HepG2 (cell line): ENCODE measurements around the gene DCDC2. TPM values are rescaled to one million over a fixed set of nuclear protein-coding genes. Genes with fewer than 3 reads are reported as not detected.

ENCODE experiments used
- ATAC-seq: fragments of 200-7000 bp; cut with Tn5 transposase; 3 replicates; pipeline ENCODE4 v1.9.1; 2020; ENCODE audit warnings: mild to moderate bottlenecking, moderate library complexity
- BruUV-seq: library from RNA; stranded (reverse); fragments of 400-500 nt; replicated peaks from 2 replicates; lab custom pipeline; 2021; lab: Mats Ljungman, UMichigan
- CTCF ChIA-PET: fragments of 300-600 bp; formaldehyde crosslinking; extraction: SDS; loops from one replicate; lab custom pipeline; 2021; ENCODE audit warnings: low total read pairs, inconsistent platforms, low intra/inter-chr PET ratio; lab: Yijun Ruan, JAX
- POLR2A ChIA-PET: fragments of 350-600 bp; sonication (Branson Sonifier 250); formaldehyde crosslinking; loops from one replicate; lab custom pipeline; 2020; ENCODE audit warnings: antibody characterized with exemption, inconsistent platforms; lab: Yijun Ruan, JAX
- DNase-seq: peaks from one replicate; pipeline ENCODE4 v3.0.0-alpha.2; 2015; ENCODE audit warnings: low spot score
- FAIRE-seq: peaks from 3 replicates; lab custom pipeline; 2011; peaks lifted over from hg19 to GRCh38; lab: Jason Lieb, UNC
- H2AFZ ChIP-seq: one replicate; pipeline ENCODE4 v1.6.1; 2011; ENCODE audit warnings: low read length, inconsistent platforms
- H3K27ac ChIP-seq: fragments of 300-600 bp; 3 replicates; pipeline ENCODE4 v1.8.0; 2011; ENCODE audit warnings: mixed run types, mild to moderate bottlenecking, mixed read lengths, low read length, inconsistent platforms; ENCODE audit not compliant: insufficient read depth; ENCODE audit errors: extremely low read length
- H3K27me3 ChIP-seq, 2 experiments: fragments of 200-600 bp in 1 of 2; 2 replicates in 1 of 2; 3 replicates in 1 of 2; pipeline versions ENCODE4 v1.6.0 to v1.8.0; 2011; ENCODE audit warnings: low read length in 2 of 2, mild to moderate bottlenecking in 2 of 2, moderate library complexity in 2 of 2, inconsistent platforms in 1 of 2; ENCODE audit not compliant: insufficient read depth in 2 of 2, control insufficient read depth in 1 of 2
- H3K36me3 ChIP-seq, 2 experiments: fragments of 200-600 bp in 1 of 2; replicated peaks in 1 of 2; 2 replicates in 1 of 2; 3 replicates in 1 of 2; pipeline versions ENCODE4 v1.5.1 to v1.8.0; 2011; ENCODE audit warnings: low read length in 2 of 2, inconsistent platforms in 1 of 2; ENCODE audit not compliant: insufficient read depth in 2 of 2, control insufficient read depth in 1 of 2
- H3K4me1 ChIP-seq: 2 replicates; pipeline ENCODE4 v1.5.1; 2012; ENCODE audit warnings: low read length, inconsistent platforms; ENCODE audit not compliant: insufficient read depth
- H3K4me2 ChIP-seq: 2 replicates; pipeline ENCODE4 v1.6.0; 2011; ENCODE audit warnings: low read depth, low read length, inconsistent platforms
- H3K4me3 ChIP-seq, 3 experiments: fragments of 200-600 bp in 1 of 3; sonication (generic), shearing (Covaris generic) in 1 of 3; replicated peaks in 1 of 3; 2 replicates each; pipeline ENCODE4 v1.5.1; 2011 to 2016; ENCODE audit warnings: low read length in 3 of 3, inconsistent platforms in 2 of 3, low read depth in 2 of 3, mild to moderate bottlenecking in 2 of 3, control low read depth in 1 of 3, mixed read lengths in 1 of 3; ENCODE audit not compliant: insufficient read depth in 1 of 3
- H3K79me2 ChIP-seq: one replicate; pipeline ENCODE4 v1.6.1; 2011; ENCODE audit warnings: low read length, inconsistent platforms; ENCODE audit not compliant: insufficient read depth
- H3K9ac ChIP-seq: 2 replicates; pipeline ENCODE4 v1.6.0; 2011; ENCODE audit warnings: mild to moderate bottlenecking, low read depth, low read length, inconsistent platforms; ENCODE audit not compliant: insufficient read depth
- H3K9me3 ChIP-seq: 2 replicates; pipeline ENCODE4 v1.5.1; 2012; ENCODE audit warnings: mild to moderate bottlenecking, low read length
- H4K20me1 ChIP-seq: 2 replicates; pipeline ENCODE4 v1.6.0; 2011; ENCODE audit warnings: inconsistent platforms, mild to moderate bottlenecking, low read length, moderate library complexity; ENCODE audit not compliant: insufficient read depth
- HOXA3 ChIP-seq: sonication (generic); formaldehyde crosslinking; IDR thresholded peaks from 2 replicates; pipeline ENCODE4 v1.5.0; 2020; ENCODE audit warnings: missing genetic modification reagents
- NCOA1 ChIP-seq: sonication (generic); formaldehyde crosslinking; IDR thresholded peaks from 2 replicates; pipeline ENCODE4 v1.9.0; 2021; ENCODE audit warnings: missing genetic modification reagents
- ZEB1 ChIP-seq: IDR thresholded peaks from 2 replicates; pipeline ENCODE4 v1.6.1; 2012; ENCODE audit warnings: mild to moderate bottlenecking, low read depth, inconsistent platforms; ENCODE audit not compliant: insufficient replicate concordance
- ZNF775 ChIP-seq: sonication (generic); formaldehyde crosslinking; IDR thresholded peaks from 2 replicates; pipeline ENCODE4 v1.4.0; 2020; ENCODE audit warnings: missing genetic modification reagents, mild to moderate bottlenecking, moderate library complexity, borderline replicate concordance
- in situ Hi-C: cut with HindIII; loops from 2 replicates; pipeline ENCODE4 v1.10.0; 2017; ENCODE audit warnings: low pct_unique_long_range_greater_than_20kb; ENCODE audit not compliant: extremely low pct_ligation_motif_present
- intact Hi-C: fragments of 100-400 bp; cut with micrococcal nuclease; formaldehyde crosslinking; loops from one replicate; pipeline ENCODE4 v1.10.0; 2022; ENCODE audit not compliant: unreplicated experiment
- polyA plus RNA-seq, 8 experiments: library from polyadenylated mRNA; depleted of rRNA in 3 of 8; stranded (reverse) in 7 of 8; unstranded in 1 of 8; fragments of >200 nt; fragmentation: Illumina TruSeq in 4 of 8; extraction: Trizol in 4 of 8; gene quantifications; 2 replicates each; pipeline versions ENCODE4 v1.2.1 to v1.2.3, GENCODE V29; 2011 to 2016; ENCODE audit warnings: low read depth in 4 of 8, missing spikeins in 1 of 8, mixed read lengths in 1 of 8; ENCODE audit not compliant: insufficient read depth in 1 of 8
- total RNA-seq, 5 experiments: library from RNA; depleted of rRNA; stranded (reverse); fragments of >200 nt; fragmentation: Illumina TruSeq; extraction: Trizol; gene quantifications; 2 replicates each; pipeline ENCODE4 v1.2.3, GENCODE V29; 2016; ENCODE audit warnings: low read depth in 1 of 5
- TF ChIP-seq, protein P1 (sequence below), 2 experiments: sonication (generic) in 1 of 2; formaldehyde crosslinking in 1 of 2; IDR thresholded peaks; 2 replicates each; pipeline versions ENCODE4 v1.4.0 to v1.6.1; 2018 to 2020; ENCODE audit warnings: missing genetic modification reagents in 2 of 2, borderline replicate concordance in 1 of 2, low read depth in 1 of 2, mild to moderate bottlenecking in 1 of 2, missing biosample characterization in 1 of 2
- TF ChIP-seq, protein P2 (sequence below), 2 experiments: IDR thresholded peaks; 2 replicates each; pipeline ENCODE4 v1.6.1; 2011 to 2012; ENCODE audit warnings: low read length in 2 of 2, borderline replicate concordance in 1 of 2, low read depth in 1 of 2, mild to moderate bottlenecking in 1 of 2, moderate library complexity in 1 of 2

The DCDC2 gene
- total and polyA plus RNA-seq, 2 of the 13 experiments (the other 11 are each of a cell fraction or from before 2014, with no cell fraction given): 9.0 to 36.2 TPM

DNA sequence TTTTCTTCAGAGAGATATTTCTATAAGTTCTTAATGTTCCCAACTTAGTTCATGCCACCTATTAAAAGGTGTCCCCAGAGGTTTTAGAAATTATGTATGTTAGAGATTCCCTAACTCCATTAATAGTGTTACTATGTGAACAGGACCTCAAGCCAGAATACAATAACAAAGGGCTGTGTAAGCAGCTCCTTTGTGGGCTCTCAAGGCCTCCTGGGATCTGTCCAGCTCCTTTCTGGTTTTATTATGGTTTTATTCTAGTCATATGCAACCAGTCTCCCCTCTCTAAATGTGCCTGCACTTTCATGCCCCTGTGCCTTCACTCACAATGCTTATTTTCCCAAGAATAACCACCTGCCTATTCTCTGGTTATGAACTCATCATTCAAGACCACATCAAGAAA lies 209.2 kb downstream of the DCDC2 start:
- no peak overlapping the region; a peak in 1 of 6 replicates for H3K4me3 ChIP-seq
- H3K4me2 ChIP-seq: peak overlapping the region; percentile 60
- peaks cover 55% of the 10 kb centered on the region for H3K4me1 ChIP-seq
- POLR2A ChIA-PET: interaction anchor here (0.9 to 2.1 kb wide), 6 partner anchors 9 to 56 kb away, joined by 3 to 8 read pairs (median 4); partner anchors contain the start of gene NRSN1
- H3K36me3 ChIP-seq: no peaks in the 10 kb centered on the region
- H3K79me2 ChIP-seq: no peaks in the 10 kb centered on the region
- H3K9me3 ChIP-seq: no peaks in the 10 kb centered on the region
- peak overlapping the region; percentile 84 for H3K27ac ChIP-seq
- intact Hi-C loops (loop anchor here (1.0 to 10.0 kb wide), 5 partner anchors 22 to 236 kb away; partner anchors contain the start of gene NRSN1), in situ Hi-C loops (no loop called here)
- FAIRE-seq (no peak), DNase-seq (no peak), ATAC-seq (peak; percentile 2; the same call in 1 of the 3 replicates)
- CTCF ChIA-PET: no interaction called here
- TF ChIP-seq, protein P1, sequence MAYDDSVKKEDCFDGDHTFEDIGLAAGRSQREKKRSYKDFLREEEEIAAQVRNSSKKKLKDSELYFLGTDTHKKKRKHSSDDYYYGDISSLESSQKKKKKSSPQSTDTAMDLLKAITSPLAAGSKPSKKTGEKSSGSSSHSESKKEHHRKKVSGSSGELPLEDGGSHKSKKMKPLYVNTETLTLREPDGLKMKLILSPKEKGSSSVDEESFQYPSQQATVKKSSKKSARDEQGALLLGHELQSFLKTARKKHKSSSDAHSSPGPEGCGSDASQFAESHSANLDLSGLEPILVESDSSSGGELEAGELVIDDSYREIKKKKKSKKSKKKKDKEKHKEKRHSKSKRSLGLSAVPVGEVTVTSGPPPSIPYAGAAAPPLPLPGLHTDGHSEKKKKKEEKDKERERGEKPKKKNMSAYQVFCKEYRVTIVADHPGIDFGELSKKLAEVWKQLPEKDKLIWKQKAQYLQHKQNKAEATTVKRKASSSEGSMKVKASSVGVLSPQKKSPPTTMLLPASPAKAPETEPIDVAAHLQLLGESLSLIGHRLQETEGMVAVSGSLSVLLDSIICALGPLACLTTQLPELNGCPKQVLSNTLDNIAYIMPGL (CRISPR knock-in tag; IDR thresholded peaks at IDR 0.05; ENCODE audit: borderline replicate concordance in 1 of 2, low read depth in 1 of 2): no peak
- TF ChIP-seq ZEB1 (no peak), HOXA3 (no peak), NCOA1 (CRISPR knock-in tag) (no peak), ZNF775 (no peak)
- TF ChIP-seq, protein P2, sequence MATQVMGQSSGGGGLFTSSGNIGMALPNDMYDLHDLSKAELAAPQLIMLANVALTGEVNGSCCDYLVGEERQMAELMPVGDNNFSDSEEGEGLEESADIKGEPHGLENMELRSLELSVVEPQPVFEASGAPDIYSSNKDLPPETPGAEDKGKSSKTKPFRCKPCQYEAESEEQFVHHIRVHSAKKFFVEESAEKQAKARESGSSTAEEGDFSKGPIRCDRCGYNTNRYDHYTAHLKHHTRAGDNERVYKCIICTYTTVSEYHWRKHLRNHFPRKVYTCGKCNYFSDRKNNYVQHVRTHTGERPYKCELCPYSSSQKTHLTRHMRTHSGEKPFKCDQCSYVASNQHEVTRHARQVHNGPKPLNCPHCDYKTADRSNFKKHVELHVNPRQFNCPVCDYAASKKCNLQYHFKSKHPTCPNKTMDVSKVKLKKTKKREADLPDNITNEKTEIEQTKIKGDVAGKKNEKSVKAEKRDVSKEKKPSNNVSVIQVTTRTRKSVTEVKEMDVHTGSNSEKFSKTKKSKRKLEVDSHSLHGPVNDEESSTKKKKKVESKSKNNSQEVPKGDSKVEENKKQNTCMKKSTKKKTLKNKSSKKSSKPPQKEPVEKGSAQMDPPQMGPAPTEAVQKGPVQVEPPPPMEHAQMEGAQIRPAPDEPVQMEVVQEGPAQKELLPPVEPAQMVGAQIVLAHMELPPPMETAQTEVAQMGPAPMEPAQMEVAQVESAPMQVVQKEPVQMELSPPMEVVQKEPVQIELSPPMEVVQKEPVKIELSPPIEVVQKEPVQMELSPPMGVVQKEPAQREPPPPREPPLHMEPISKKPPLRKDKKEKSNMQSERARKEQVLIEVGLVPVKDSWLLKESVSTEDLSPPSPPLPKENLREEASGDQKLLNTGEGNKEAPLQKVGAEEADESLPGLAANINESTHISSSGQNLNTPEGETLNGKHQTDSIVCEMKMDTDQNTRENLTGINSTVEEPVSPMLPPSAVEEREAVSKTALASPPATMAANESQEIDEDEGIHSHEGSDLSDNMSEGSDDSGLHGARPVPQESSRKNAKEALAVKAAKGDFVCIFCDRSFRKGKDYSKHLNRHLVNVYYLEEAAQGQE (IDR thresholded peaks at IDR 0.05; ENCODE audit: borderline replicate concordance in 1 of 2, low read depth in 1 of 2, low read length in 2 of 2): peak in 1 of 2 experiments; percentile 68; a peak in 1 of 4 replicates
- no TSS peak for BruUV-seq
- H4K20me1 ChIP-seq: no peaks in the 10 kb centered on the region
- H3K9ac ChIP-seq: no peak overlapping the region; the same call in 1 of the 2 replicates
- no peaks in the 10 kb centered on the region for H3K27me3 ChIP-seq
- H2AFZ ChIP-seq: no peak overlapping the region
